ENCODE measurements around the gene ZNF709. TPM values are rescaled to one million over a fixed set of nuclear protein-coding genes. Genes with fewer than 3 reads are reported as not detected.

ZNF709 gene
- total RNA-seq, 1 experiment from 2014 or later = 4.0 TPM

DNA sequence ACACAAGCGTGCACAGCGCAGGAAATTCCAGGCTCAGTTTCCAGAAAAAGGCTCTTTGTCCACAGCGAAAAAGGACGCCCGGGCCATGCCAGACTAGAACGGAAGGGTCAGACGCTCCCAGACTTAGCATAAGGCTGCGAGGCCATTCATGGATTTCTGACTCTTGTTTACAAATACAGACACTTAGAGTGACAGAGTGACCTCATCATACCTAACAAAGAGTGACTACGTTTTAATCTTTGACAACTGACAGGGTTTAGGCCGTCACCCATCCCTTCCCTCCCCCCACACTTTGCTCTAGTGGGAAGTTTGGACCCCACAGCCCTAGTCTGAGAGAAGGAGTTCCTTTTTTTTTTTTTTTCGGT, 418 bp upstream of the ZNF709 start:
- Histone ChIP-seq H3K27me3 (ENCODE audit: control insufficient read depth, insufficient read depth, low read length) (no peaks in the 10 kb centered on the region), H3K27ac (ENCODE audit: low read length) (peak overlapping the region; percentile 70), H3K9me3 (ENCODE audit: control insufficient read depth, insufficient read depth, low read depth, low read length) (no peaks in the 10 kb centered on the region), H3K36me3 (ENCODE audit: control insufficient read depth, insufficient read depth, low read length) (no peaks in the 10 kb centered on the region), H3K4me3 (ENCODE audit: low read depth in 2 of 2, low read length in 2 of 2) (peak overlapping the region; percentile 80 to 89), H3K4me1 (ENCODE audit: control insufficient read depth, insufficient read depth, low read length) (peaks cover 8% of the 10 kb centered on the region; the same call in 1 of the 2 replicates)
- peak; percentile 77 for ATAC-seq
- CTCF ChIA-PET = no interaction called here
- TF ChIP-seq, protein P1, sequence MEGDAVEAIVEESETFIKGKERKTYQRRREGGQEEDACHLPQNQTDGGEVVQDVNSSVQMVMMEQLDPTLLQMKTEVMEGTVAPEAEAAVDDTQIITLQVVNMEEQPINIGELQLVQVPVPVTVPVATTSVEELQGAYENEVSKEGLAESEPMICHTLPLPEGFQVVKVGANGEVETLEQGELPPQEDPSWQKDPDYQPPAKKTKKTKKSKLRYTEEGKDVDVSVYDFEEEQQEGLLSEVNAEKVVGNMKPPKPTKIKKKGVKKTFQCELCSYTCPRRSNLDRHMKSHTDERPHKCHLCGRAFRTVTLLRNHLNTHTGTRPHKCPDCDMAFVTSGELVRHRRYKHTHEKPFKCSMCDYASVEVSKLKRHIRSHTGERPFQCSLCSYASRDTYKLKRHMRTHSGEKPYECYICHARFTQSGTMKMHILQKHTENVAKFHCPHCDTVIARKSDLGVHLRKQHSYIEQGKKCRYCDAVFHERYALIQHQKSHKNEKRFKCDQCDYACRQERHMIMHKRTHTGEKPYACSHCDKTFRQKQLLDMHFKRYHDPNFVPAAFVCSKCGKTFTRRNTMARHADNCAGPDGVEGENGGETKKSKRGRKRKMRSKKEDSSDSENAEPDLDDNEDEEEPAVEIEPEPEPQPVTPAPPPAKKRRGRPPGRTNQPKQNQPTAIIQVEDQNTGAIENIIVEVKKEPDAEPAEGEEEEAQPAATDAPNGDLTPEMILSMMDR (IDR thresholded peaks at IDR 0.05) = no peak
- TF ChIP-seq TCF7L2 (IDR thresholded peaks at IDR 0.05; ENCODE audit: low read depth, low read length) (no peak), SIN3A (IDR thresholded peaks at IDR 0.05; ENCODE audit: borderline replicate concordance, insufficient read depth, low read depth, low read length) (no peak), POLR2AphosphoS5 (IDR thresholded peaks at IDR 0.05; ENCODE audit: low read depth, low read length) (no peak)
- TF ChIP-seq, protein P2, sequence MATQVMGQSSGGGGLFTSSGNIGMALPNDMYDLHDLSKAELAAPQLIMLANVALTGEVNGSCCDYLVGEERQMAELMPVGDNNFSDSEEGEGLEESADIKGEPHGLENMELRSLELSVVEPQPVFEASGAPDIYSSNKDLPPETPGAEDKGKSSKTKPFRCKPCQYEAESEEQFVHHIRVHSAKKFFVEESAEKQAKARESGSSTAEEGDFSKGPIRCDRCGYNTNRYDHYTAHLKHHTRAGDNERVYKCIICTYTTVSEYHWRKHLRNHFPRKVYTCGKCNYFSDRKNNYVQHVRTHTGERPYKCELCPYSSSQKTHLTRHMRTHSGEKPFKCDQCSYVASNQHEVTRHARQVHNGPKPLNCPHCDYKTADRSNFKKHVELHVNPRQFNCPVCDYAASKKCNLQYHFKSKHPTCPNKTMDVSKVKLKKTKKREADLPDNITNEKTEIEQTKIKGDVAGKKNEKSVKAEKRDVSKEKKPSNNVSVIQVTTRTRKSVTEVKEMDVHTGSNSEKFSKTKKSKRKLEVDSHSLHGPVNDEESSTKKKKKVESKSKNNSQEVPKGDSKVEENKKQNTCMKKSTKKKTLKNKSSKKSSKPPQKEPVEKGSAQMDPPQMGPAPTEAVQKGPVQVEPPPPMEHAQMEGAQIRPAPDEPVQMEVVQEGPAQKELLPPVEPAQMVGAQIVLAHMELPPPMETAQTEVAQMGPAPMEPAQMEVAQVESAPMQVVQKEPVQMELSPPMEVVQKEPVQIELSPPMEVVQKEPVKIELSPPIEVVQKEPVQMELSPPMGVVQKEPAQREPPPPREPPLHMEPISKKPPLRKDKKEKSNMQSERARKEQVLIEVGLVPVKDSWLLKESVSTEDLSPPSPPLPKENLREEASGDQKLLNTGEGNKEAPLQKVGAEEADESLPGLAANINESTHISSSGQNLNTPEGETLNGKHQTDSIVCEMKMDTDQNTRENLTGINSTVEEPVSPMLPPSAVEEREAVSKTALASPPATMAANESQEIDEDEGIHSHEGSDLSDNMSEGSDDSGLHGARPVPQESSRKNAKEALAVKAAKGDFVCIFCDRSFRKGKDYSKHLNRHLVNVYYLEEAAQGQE (IDR thresholded peaks at IDR 0.05; ENCODE audit: insufficient read depth in 1 of 2, low read depth in 2 of 2, low read length in 1 of 2) = no peak
- no peak for DNase-seq (ENCODE audit: low read depth, low spot score)
- in situ Hi-C loops (cut with HindIII; ENCODE audit: low pct_unique_long_range_greater_than_20kb, low sequenced_read_pairs) (no loop called here), intact Hi-C loops (cut with micrococcal nuclease; ENCODE audit: unreplicated experiment) (no loop called here)
- POLR2A ChIA-PET = no interaction called here
- no TSS peak for BruUV-seq (replicated peaks)

- ATAC-seq (peak; percentile 33), DNase-seq (ENCODE audit: low read depth, low spot score) (no peak)
- ChIA-PET CTCF (no interaction called here), POLR2A (no interaction called here)
- Histone ChIP-seq H3K27me3 (ENCODE audit: control insufficient read depth, insufficient read depth, low read length) (no peaks in the 10 kb centered on the region), H3K4me1 (ENCODE audit: control insufficient read depth, insufficient read depth, low read length) (peaks cover 8% of the 10 kb centered on the region; the same call in 1 of the 2 replicates), H3K4me3 (ENCODE audit: low read depth in 2 of 2, low read length in 2 of 2) (peak overlapping the region; percentile 80 to 89), H3K9me3 (ENCODE audit: control insufficient read depth, insufficient read depth, low read depth, low read length) (no peaks in the 10 kb centered on the region), H3K36me3 (ENCODE audit: control insufficient read depth, insufficient read depth, low read length) (no peaks in the 10 kb centered on the region), H3K27ac (ENCODE audit: low read length) (peak overlapping the region; percentile 70)
- no TSS peak for BruUV-seq (replicated peaks)
- intact Hi-C loops (cut with micrococcal nuclease; ENCODE audit: unreplicated experiment) = no loop called here
- TF ChIP-seq, protein P1 (IDR thresholded peaks at IDR 0.05) = no peak
- TF ChIP-seq POLR2AphosphoS5 (IDR thresholded peaks at IDR 0.05; ENCODE audit: low read depth, low read length) (no peak), TCF7L2 (IDR thresholded peaks at IDR 0.05; ENCODE audit: low read depth, low read length) (no peak), SIN3A (IDR thresholded peaks at IDR 0.05; ENCODE audit: borderline replicate concordance, insufficient read depth, low read depth, low read length) (no peak)
- in situ Hi-C loops (cut with HindIII; ENCODE audit: low pct_unique_long_range_greater_than_20kb, low sequenced_read_pairs) = no loop called here
Measured at GRCh38 chr19:12484011-12484370, 625 bp downstream of the ZNF709 start.
